OCI-LY1 (cell line): ENCODE measurements around the gene HECTD1.

Experiments used
- EZH2 ChIP-seq: fragments of 200-600 bp; sonication (generic), shearing (Covaris generic); IDR thresholded peaks from 2 replicates; pipeline ENCODE4 v1.8.0; 2017; ENCODE audit warnings: borderline replicate concordance, mixed run types, mild to moderate bottlenecking, antibody characterized with exemption, low read length, moderate library complexity, mixed read lengths
- TF ChIP-seq, protein P1 (sequence below): fragments of 200-600 bp; sonication (generic), shearing (Covaris generic); IDR thresholded peaks from 2 replicates; pipeline ENCODE4 v1.5.1; 2017; ENCODE audit warnings: mild to moderate bottlenecking, antibody characterized with exemption, low read length, moderate library complexity, mixed read lengths

DNA sequence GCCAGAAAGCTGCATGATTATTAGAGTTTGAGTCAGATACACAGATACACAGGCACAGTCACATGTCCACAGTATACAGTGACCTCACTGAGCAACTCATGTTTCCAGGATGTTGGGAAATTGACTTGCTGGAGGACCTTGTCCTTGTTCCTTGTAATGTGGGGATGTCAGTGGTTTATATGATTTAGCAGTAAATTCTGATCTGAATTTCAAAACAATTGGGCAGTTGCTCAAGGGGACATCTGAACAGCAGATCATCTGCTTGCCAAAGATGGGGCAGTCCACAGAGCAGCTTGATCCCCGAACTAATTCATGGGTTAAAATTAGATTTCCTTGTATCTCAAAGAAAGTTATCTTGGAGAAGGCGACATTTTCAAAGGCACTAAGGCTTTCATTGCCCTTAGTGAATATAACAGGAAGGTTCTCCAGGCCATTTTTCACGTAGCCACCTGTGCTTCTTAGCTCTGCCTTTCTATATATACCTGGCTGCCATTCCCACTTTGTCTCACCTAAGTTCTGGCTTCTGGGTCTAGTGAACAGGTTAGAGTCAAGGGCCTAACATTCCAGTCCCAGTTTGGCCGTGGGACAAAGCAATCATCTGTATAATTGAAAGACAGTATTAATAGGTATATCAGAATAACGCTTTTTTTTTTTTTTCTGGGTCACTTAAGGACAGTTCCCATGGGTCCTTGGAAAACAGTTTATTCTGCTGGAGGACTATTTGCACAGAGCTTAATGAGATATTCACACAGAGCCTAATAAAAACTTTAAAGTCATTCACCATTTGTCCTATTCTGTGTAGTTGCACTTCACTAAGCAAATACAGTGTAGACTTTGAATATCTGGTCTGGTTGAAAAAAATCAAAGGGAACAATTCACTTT, 116.5 kb downstream of the HECTD1 start:
- TF ChIP-seq, protein P1, sequence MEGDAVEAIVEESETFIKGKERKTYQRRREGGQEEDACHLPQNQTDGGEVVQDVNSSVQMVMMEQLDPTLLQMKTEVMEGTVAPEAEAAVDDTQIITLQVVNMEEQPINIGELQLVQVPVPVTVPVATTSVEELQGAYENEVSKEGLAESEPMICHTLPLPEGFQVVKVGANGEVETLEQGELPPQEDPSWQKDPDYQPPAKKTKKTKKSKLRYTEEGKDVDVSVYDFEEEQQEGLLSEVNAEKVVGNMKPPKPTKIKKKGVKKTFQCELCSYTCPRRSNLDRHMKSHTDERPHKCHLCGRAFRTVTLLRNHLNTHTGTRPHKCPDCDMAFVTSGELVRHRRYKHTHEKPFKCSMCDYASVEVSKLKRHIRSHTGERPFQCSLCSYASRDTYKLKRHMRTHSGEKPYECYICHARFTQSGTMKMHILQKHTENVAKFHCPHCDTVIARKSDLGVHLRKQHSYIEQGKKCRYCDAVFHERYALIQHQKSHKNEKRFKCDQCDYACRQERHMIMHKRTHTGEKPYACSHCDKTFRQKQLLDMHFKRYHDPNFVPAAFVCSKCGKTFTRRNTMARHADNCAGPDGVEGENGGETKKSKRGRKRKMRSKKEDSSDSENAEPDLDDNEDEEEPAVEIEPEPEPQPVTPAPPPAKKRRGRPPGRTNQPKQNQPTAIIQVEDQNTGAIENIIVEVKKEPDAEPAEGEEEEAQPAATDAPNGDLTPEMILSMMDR, result no peak
- no peak for TF ChIP-seq EZH2
